HepG2 (cell line): ENCODE results near the gene KDM2B. TPM values are rescaled to one million over a fixed set of nuclear protein-coding genes. Genes with fewer than 3 reads are reported as not detected.

Experiments
- AKNA ChIP-seq: sonication (generic); formaldehyde crosslinking; IDR thresholded peaks from 2 replicates; pipeline ENCODE4 v1.4.0; 2020; ENCODE audit warnings: missing genetic modification reagents, borderline replicate concordance
- DDIT3 ChIP-seq: sonication (generic); formaldehyde crosslinking; IDR thresholded peaks from 2 replicates; pipeline ENCODE4 v1.4.0; 2020; ENCODE audit warnings: mild to moderate bottlenecking, missing genetic modification reagents
- ERF ChIP-seq: IDR thresholded peaks from 2 replicates; pipeline ENCODE4 v1.6.1; 2018; ENCODE audit warnings: missing biosample characterization, missing genetic modification reagents
- KLF15 ChIP-seq: sonication (generic); formaldehyde crosslinking; IDR thresholded peaks from 2 replicates; pipeline ENCODE4 v1.8.1; 2023; ENCODE audit warnings: borderline replicate concordance, mild to moderate bottlenecking, inconsistent platforms, missing genetic modification reagents, mixed read lengths
- KLF16 ChIP-seq, 2 experiments: sonication (generic) in 1 of 2; formaldehyde crosslinking in 1 of 2; IDR thresholded peaks; 2 replicates each; pipeline versions ENCODE4 v1.6.1 to v1.8.0; 2016 to 2023; ENCODE audit warnings: missing genetic modification reagents in 2 of 2, missing compliant biosample characterization in 1 of 2
- MEF2D ChIP-seq: sonication (generic); formaldehyde crosslinking; IDR thresholded peaks from 2 replicates; pipeline ENCODE4 v1.5.1; 2020; ENCODE audit warnings: mild to moderate bottlenecking, missing genetic modification reagents
- PBX2 ChIP-seq: IDR thresholded peaks from 2 replicates; pipeline ENCODE4 v1.6.1; 2016; ENCODE audit warnings: control low read depth
- RBFOX2 ChIP-seq: fragments of 200-400 bp; formaldehyde crosslinking; IDR thresholded peaks from 2 replicates; pipeline ENCODE4 v1.6.1; 2017; ENCODE audit warnings: low read depth, mild to moderate bottlenecking, low read length
- RFX1 ChIP-seq: fragments of 450-650 bp; IDR thresholded peaks from 2 replicates; pipeline ENCODE4 v1.6.1; 2017
- SRF ChIP-seq: IDR thresholded peaks from 2 replicates; pipeline ENCODE4 v1.6.1; 2011; ENCODE audit warnings: mild to moderate bottlenecking, low read depth, low read length, moderate library complexity
- STAT6 ChIP-seq: sonication (generic); formaldehyde crosslinking; IDR thresholded peaks from 2 replicates; pipeline ENCODE4 v1.4.0; 2020; ENCODE audit warnings: missing genetic modification reagents, mild to moderate bottlenecking, borderline replicate concordance
- TGIF2 ChIP-seq: IDR thresholded peaks from 2 replicates; pipeline ENCODE4 v1.6.1; 2016; ENCODE audit warnings: control low read depth, missing compliant biosample characterization
- ZBTB34 ChIP-seq: sonication (generic); formaldehyde crosslinking; IDR thresholded peaks from 2 replicates; pipeline ENCODE4 v1.8.0; 2022; ENCODE audit warnings: mild to moderate bottlenecking, missing genetic modification reagents
- ZKSCAN1 ChIP-seq: fragments of 150-350 bp; IDR thresholded peaks from 2 replicates; pipeline ENCODE4 v1.6.1; 2014; ENCODE audit warnings: low read length
- ZNF335 ChIP-seq: sonication (generic); formaldehyde crosslinking; IDR thresholded peaks from 2 replicates; pipeline ENCODE4 v1.4.0; 2020; ENCODE audit warnings: missing genetic modification reagents
- ZNF431 ChIP-seq: sonication (generic); formaldehyde crosslinking; IDR thresholded peaks from 2 replicates; pipeline ENCODE4 v1.9.0; 2022; ENCODE audit warnings: missing genetic modification reagents, low read depth, mild to moderate bottlenecking, borderline replicate concordance
- ZNF484 ChIP-seq: sonication (generic); formaldehyde crosslinking; IDR thresholded peaks from 2 replicates; pipeline ENCODE4 v1.5.1; 2020; ENCODE audit warnings: mild to moderate bottlenecking, low read depth, missing genetic modification reagents, borderline replicate concordance
- ZNF549 ChIP-seq: sonication (generic); formaldehyde crosslinking; IDR thresholded peaks from 2 replicates; pipeline ENCODE4 v1.5.0; 2020; ENCODE audit warnings: missing genetic modification reagents
- polyA plus RNA-seq, 8 experiments: library from polyadenylated mRNA; depleted of rRNA in 3 of 8; stranded (reverse) in 7 of 8; unstranded in 1 of 8; fragments of >200 nt; fragmentation: Illumina TruSeq in 4 of 8; extraction: Trizol in 4 of 8; gene quantifications; 2 replicates each; pipeline versions ENCODE4 v1.2.1 to v1.2.3, GENCODE V29; 2011 to 2016; ENCODE audit warnings: low read depth in 4 of 8, missing spikeins in 1 of 8, mixed read lengths in 1 of 8; ENCODE audit not compliant: insufficient read depth in 1 of 8
- total RNA-seq, 5 experiments: library from RNA; depleted of rRNA; stranded (reverse); fragments of >200 nt; fragmentation: Illumina TruSeq; extraction: Trizol; gene quantifications; 2 replicates each; pipeline ENCODE4 v1.2.3, GENCODE V29; 2016; ENCODE audit warnings: low read depth in 1 of 5

The KDM2B gene
- total and polyA plus RNA-seq, 2 of the 13 experiments (the other 11 are each of a cell fraction or from before 2014, with no cell fraction given) = 17.5 to 26.1 TPM

- TF ChIP-seq AKNA (CRISPR knock-in tag) (no peak), ERF (CRISPR knock-in tag) (peak; percentile 72), TGIF2 (CRISPR knock-in tag) (peak; percentile 73; the same call in 1 of the 2 replicates), RBFOX2 (peak; percentile 95), KLF16 (CRISPR knock-in tag; IDR thresholded peaks at IDR 0.05) (peak in 1 of 2 experiments; percentile 49; a peak in 1 of 4 replicates), SRF (no peak), KLF15 (CRISPR knock-in tag) (0 out of 2 replicates have a peak, but pooled peaks have one; percentile 89), DDIT3 (CRISPR knock-in tag) (no peak), RFX1 (no peak), MEF2D (CRISPR knock-in tag) (no peak), ZNF335 (peak; percentile 19; the same call in 1 of the 2 replicates), ZKSCAN1 (no peak), ZBTB34 (CRISPR knock-in tag) (no peak; the same call in 1 of the 2 replicates), ZNF549 (no peak), STAT6 (CRISPR knock-in tag) (peak; percentile 43; the same call in 1 of the 2 replicates), ZNF431 (CRISPR knock-in tag) (no peak), ZNF484 (no peak), PBX2 (CRISPR knock-in tag) (peak; percentile 96)
These were observed 181.2 kb downstream of the KDM2B start, which contains the start of gene RNF34 (continued) for GRCh38 chr12:121399391-121400331.
